GM04504 (cell line): ENCODE data around the gene C3orf62.
"Not testable (repeated sequence)": the region's sequence is repeated elsewhere in the genome, so short reads cannot be mapped to it uniquely, and the experiment has no call there.

Experiments used
- DNase-seq: peaks from one replicate; pipeline ENCODE4 v3.0.0-alpha.2; 2012; ENCODE audit warnings: low read depth

The C3orf62 gene

DNA sequence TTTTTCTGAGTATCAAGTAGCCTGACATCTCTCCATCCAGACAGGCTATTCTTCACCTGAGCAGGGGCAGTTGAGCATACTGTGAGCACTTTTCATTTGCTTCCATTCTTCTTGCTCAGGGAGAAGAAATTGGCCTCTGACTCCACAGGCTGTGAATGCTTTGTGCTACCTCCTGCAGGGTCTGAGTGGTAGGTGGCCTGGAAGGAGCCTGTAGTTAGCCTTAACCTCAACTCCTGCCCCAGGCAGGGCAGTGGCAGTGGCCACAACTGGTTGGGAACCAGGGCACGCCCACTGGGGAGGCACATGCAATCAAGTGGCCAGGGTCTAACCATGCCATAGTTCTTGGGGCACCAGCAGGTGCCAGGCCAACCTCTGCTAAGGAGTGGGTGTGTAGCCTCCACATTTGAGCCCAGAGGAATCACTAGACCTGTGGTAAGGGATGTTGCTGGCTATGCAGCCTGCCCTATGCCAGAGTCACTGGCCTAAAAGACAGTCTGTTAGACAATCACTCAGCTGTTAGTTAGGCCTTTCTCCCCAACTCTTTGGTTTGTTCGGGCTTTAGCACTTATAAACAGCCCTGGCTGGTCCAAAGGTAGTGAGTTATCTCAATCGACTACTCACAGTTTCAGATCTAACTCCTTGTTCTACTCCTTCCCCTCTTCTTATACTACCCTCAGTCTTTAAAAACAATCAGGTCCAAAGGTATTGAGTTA, 7.4 kb downstream of the C3orf62 start:
- DNase-seq, result no peak

DNA sequence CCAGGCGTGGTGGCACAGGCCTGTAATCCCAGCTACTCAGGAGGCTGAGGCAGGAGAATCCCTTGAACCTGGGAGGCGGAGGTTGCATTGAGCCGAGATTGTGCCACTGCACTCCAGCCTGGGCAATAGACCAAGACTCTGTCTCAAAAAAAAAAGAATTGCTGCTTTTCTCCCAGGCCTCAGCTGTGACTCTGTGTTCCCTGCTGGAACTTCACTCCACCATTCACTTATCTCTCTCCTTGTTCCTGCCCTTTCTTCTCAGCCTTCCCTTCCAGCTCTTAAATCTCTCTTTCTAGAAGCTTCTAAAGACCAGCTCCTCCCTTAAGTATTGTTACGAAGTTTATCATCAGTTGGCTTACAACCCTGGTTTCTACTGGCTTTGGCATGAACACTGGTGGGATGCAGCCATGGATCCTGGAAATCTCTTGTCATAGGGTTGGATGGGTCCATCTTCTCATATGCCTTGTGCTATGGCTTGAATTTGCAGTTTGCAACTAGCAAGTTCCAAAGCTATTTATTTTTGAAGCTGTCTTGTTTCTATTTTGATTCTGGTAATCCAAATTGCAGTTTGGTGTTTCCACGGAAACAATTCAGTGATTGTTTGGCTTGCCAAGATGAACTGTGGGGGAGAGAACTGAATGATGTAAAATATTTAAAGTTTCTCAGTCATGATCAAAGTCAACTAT, 10.5 kb downstream of the C3orf62 start:
- no peak for DNase-seq

DNA sequence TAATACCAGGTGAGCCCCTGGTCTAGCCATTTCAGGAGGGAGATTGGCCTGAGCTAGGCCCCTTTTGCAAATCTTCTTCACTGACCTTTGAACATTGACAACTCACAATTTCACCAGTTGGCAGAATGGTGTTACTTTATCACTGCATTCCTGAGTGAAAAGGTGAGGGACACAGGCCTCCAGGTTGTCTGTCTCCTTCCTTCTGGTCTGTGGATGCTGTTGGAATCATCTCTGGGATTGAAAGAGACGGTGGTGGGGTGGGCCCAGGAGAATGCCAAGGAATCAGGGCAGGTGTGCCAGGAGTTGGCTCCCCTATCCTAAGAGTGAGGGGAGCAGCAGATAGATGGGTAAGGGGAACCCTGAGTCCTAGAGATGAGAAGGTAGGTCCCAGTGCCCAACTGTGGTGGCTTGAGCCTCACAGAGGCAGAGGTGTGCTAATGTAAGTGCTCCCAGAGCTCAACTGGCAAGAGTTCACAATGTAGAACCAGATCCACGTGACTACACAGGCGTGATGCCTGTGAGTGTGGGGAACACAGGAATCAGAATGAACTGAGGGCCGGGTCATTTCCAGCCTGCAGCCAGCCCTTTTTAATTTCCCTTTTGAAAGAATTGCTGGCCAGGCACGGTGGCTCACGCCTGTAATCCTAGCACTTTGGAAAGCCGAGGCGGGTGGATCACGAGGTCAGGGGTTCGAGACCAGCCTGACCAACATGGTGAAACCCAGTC, 11.2 kb downstream of the C3orf62 start:
- no peak for DNase-seq

DNA sequence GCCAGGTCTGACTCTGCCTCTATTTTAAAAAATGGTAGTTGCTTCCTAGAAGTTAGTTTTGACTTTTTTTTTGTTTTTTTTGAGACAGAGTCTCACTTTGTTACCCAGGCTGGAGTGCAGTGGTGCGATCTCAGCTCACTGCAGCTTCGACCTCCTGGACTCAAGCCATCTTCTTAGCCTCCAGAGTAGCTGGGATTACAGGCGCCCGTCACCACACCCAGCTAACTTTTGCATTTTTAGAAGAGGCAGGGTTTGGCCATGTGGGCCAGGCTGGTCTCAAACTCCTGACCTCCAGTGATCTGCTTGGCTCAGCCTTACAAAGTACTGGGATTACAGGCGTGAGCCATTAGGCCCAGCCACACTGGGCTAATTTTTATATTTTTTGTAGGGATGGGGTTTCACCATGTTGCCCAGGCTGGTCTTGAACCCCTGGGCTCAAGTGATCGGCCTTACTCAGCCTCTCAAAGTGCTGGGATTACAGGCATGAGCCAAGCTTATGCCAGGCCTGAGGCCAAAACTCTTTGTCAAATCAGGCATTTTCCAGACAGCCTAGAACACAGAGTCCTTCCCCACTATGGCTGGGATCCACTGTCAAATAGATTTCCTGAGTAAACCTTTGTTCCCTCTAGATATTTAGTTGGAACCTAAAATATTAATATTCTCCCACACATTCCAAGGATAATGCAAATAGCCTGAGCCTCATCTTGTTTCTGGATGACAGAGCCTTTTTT, 13.7 kb downstream of the C3orf62 start:
- no peak for DNase-seq

DNA sequence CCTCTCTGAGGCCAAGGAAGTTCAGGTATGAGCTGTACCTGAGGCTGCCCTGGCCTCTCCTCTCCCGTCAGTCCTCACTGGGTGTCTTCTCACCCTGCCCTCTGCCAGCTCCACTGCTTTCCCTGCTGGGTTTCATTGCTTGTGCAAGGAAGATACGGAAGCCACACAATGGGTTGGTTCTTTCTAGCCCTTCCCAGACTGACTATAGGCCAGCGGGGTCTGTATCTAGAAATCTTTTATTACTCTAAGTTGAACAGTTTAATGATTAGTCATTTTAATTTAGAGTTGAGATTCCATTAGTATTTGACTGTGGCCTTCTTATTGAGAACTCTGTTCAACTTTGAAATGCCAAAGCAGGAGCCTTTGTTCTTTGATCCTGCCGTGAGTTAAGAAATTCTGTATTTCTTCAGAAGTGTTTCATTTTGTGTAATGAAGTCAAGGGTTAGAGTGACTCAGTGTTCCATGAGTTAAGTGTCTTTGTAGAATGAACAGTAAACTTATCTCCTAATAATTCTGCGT, 16.2 kb downstream of the C3orf62 start:
- DNase-seq, result no peak

DNA sequence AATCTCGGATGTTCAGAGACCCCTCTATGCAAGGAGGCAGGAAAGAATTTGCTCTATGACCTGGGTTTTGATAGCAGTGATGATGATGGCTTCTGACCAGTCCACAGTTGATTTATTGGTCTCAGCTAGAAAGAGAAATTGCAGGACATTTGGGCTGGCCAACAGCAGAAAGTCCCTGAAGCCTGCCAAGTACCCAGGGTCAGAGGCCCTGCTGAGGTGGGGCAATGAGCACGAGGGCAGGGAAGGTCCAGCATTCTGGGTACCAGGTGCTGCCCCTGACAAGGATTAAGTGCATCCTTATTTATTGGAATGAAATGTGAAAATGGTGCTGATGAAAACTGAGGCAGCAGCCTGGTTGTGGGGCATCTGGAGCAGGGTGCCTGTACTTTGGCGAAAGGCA, 19.8 kb downstream of the C3orf62 start:
- DNase-seq, result no peak

DNA sequence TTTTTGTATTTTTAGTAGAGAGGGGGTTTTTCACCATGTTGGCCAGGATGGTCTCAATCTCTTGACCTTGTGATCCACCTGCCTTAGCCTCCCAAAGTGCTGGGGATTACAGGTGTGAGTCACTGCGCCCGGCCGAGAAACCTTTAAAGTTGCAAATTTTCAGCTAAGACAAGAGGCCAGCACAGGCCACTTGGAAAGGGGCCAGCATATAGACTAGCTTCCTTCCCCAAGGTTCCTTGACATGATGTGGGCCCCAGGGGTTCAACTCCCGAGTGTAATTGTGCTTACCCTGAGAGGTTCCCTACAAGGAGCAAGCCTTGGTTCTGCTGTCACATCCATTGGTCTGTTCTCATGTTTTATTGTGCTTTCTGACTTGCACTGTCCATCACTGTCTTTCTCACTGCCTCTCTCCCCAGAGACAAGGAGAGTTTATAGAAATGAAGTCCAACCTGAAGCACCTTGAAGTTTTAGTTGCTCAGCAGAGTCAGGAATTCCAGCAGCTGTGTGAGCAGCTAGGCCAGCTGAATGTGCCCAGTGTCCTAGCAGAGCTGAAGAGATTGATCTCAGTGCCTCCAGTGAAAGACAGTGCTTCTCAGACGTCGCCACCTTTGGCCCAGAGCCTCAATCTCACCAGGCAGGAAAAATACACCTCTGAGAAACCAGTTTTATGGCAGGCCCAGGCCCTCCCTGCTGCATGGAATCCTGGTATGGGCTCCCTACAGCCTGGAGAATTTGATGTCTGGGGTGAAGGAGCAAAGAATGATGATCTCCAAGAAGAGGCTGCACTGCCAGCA, 21.1 kb downstream of the C3orf62 start:
- DNase-seq, result no peak

DNA sequence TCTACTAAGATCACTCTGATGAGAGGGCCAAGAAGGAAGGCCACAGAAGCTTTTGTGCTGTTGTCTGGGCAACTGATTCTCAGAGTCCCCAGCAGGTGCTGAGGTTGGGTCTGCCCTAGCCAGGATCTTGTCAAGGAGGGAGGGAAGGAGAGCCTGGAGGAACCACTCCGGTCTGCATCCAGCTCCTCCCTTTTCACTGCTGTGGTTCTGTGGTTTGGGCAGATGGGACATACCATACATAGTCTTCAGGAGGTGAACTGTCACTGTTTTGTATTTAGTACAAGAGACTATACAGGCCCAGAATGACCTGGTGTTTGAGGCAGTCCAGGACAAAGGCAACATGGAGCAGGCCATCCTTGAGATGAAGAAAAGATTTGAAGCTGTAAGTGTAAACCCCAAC, 21.9 kb downstream of the C3orf62 start:
- DNase-seq, result no peak

DNA sequence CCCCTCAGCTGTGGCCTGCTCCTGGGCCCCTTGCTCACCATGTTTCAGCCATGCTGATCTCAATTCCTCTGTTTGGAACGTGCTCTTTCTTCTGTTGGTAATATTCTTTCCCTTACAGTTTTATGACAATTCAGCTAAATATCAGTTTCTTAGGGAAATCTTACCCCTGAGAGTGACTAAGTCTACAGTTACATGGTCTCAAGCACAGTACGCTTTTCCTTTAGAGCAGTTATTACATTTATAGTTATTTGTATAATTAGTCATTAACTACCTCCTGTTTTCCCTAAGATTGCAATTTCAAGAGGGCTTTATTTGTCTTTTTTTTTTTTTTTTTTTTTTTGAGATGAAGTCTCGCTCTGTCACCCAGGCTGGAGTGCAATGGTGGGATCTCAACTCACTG, 23.5 kb downstream of the C3orf62 start:
- no peak for DNase-seq

DNA sequence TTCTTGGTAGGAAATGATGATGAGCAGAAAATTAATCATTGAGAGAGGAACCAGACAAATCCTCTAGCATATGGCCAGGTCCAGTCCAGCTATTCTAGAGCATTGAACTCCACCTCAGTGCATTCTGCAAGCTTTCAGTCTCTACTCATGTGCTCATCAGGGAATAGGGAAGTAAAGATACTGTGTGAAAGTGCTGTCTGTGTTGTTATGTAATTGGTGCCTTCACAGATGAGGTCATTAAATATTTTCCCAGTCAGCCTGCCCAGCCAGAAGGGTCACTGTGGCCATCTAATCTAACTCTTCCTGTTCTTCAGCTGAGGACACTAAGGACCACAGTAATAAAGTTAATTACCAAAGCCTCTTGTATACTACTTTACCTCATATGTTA, 28.2 kb downstream of the C3orf62 start:
- DNase-seq, result peak; percentile 35

DNA sequence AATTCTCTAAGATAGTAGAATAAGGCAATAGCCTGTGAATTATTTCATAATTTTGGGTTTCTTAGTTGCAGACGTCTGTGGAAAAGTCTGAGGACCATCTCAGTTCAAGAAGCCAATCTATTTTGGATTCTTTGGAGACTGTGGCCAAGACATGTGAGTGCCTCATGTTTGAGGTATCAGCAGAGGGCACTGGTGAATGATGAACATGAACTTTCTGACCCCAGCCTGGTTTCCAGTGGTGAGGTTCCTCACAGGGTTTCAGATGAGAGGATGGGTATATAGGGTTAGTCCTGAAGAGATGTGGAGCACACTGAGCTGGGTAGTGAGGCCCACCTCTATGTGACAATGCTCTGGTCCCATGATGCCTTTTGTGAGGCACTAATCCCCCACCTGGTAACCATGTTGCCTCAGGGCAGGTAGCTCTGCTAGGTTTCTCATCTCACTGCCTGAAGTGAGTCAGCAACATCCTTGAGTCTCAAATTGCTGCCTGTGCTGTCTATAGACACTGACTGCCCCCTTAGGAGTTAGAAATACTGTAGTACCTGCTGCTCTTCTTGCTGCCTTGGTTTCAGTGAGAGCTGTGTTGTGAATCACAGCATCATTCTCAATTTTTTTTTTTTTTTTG, 32.3 kb downstream of the C3orf62 start:
- DNase-seq, result no peak

DNA sequence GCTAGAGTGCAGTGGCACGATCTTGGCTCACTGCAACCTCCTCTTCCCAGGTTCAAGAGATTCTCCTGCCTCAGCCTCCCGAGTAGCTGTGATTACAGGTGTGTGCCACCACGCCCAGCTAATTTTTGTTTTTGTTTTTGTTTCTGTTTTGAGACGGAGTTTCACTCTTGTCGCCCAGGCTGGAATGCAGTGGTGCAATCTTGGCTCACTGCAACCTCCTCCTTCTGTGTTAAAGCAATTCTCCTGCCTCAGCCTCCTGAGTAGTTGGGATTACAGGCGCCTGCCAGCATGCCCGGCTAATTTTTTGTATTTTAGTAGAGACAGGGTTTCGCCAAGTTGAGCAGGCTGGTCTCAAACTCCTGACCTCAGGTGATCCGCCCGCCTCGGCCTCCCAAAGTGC, 36.9 kb downstream of the C3orf62 start:
- DNase-seq, result not testable (repeated sequence)

DNA sequence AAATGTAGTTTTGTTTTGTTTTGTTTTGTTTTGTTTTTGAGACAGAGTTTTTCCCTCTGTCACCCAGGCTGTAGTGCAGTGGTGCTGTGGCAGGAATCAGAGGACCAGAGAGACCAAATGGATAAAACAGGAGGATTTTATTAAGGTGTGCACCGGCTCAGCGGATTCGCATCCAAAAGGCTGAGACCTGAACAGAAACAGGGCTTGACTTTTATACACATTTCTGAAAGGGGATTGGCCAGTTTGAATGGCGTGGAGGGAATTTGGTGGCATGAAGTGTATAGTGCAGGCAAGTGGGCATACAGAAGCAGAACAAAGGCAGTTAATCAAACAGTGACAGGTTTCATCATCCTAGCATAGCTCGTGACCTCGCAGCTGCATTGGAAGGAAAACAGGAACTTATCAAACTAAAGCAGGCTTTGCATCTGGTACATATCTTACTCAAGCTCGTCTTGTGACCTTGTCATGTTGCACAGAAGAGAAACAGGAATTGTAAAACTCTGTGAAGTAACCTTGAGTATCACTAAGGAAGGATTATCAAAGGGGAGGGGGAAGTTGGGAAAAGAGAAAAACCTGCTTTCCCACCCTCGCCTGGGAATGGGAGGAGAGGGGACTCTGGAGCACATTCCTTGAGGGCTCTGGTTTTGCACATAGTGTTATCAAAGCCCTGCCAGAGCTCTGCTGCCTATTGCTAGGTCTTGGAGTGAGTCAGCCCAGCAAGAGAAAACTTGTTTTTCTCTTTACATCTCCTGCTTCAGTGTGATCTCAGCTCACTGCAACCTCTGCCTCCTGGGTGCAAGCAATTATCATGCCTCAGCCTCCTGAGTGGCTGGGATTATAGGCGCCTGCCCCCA, 38.5 kb downstream of the C3orf62 start:
- no peak for DNase-seq

DNA sequence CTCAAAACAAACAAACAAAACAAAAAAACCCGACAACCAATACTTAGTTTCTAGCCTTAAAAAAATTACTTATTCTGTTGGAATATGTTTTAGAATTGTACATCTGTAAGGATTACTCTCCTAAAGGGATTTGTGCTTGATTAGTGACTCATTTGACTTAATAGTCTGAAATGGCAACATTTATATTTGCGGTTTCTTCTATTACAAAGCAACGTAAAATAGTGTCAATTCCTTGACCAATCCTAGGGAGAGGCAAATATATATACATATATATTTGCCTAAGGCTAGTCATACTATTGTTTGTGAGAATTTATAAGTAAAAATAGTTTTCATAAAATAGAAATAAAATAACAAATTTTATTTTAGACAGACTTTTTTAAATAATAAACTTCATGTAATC, 39.7 kb downstream of the C3orf62 start:
- no peak for DNase-seq

DNA sequence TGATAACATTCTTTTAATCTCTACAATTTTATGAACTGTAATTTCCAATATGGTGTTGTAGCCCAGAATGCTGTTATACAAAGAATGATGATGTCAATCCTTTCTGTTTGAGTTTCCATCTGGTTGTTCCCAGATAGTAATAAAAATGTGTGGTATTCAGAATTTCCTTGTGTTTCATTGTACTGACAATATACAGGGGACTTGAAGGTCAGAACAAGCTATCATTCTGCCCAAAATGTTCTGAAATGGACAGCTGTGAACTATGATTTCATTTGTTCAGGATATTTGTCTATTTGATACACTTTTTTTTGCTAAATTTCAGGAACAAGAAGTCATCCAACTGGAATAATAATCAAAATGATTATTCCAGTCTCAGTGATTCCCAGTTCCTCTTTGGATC, 40.8 kb downstream of the C3orf62 start:
- DNase-seq, result no peak

DNA sequence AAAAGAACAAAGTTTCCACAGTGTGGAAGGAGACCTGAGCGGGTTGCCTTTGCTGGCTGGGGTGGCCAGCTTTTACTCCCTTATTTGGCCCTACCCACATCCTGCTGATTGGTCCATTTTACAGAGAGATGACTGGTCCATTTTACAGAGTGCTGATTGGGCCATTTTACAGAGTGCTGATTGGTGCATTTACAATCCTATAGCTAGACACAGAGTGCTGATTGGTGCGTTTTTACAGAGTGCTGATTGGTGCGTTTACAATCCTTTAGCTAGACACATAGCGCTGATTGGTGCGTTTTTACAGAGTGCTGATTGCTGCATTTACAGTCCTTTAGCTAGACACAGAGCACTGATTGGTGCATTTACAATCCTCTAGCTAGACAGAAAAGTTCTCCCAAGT, 48.2 kb downstream of the C3orf62 start:
- DNase-seq, result not testable (repeated sequence)

DNA sequence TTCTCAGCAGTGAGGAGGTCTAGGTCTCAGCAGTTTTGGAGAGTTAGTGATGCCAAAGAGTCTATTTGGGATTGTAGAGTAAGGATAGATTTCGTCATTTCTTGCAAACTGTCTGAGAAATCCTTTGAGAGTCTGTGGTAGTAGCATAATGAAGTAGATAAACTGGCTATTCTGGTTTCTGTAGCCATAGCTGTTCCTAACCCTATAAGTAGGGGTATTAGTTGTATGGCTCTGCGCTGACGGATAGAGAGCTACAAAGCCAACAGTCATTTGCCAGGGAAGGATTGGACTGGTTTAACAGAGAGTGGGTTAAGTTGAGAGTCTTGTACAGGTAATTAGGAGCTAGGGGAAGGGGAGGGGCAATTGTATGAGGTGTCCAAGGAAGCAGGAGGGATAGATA, 55.0 kb downstream of the C3orf62 start:
- no peak for DNase-seq

DNA sequence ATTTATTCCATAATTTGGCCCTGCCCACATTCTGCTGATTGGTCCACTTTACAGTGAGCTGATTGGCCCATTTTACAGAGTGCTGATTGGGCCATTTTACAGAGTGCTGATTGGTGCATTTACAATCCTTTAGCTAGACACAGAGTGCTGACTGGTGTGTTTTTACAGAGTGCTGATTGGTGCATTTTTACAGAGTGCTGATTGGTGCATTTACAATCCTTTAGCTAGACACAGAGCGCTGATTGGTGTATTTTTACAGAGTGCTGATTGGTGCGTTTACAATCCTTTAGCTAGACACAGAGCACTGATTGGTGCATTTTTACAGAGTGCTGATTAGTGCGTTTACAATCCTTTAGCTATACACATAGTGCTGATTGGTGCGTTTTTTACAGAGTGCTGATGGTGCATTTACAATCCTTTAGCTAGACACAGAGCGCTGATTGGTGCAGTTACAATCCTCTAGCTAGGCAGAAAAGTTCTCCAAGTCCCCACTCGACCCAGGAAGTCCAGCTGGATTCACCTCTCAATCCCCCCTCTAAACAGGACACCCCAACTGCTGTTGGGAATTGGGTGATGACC, 56.0 kb downstream of the C3orf62 start:
- not testable (repeated sequence) for DNase-seq

DNA sequence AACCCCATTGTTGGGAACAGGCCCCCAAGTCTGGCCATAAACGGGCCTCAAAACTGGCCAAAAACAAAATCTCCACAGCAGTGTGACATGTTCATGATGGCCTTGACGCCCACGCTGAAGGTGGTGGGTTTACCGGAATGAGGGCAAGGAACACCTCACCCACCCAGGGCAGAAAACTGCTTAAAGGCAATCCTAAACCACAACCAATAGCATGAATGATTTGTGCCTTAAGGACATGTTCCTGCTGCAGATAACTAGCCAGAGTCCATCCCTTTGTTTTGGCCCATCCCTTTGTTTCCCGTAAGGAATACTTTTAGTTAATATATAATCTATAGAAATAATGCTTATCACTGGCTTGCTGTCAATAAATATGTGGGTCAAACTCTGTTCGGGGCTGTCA, 57.9 kb downstream of the C3orf62 start:
- no peak for DNase-seq
